Body of pancreas (tissue), 4 donors: ENCODE data around the gene GATA1.

Source experiments
- CTCF ChIP-seq, 7 experiments: fragments of 450-650 bp in 4 of 7; fragments of 200-600 bp in 3 of 7; sonication (generic) in 3 of 7; IDR thresholded peaks; one replicate each; pipeline ENCODE4 v1.5.1; 2016 to 2019; ENCODE audit warnings: antibody characterized with exemption in 7 of 7
- POLR2A ChIP-seq, 3 donors: fragments of 450-650 bp; IDR thresholded peaks; one replicate each; pipeline ENCODE4 v1.6.1; 2016; ENCODE audit warnings: antibody characterized with exemption in 3 of 3, mild to moderate bottlenecking in 2 of 3

- TF ChIP-seq POLR2A (IDR thresholded peaks at IDR 0.05) (no peak), CTCF (IDR thresholded peaks at IDR 0.05) (no peak)
Observed at GRCh38 chrX:48834383-48834709, 48.0 kb downstream of the GATA1 start.
